Uterus (tissue), 4 donors: ENCODE results near the gene SMIM41. TPM values are rescaled to one million over a fixed set of nuclear protein-coding genes. Genes with fewer than 3 reads are reported as not detected.
A peak's percentile ranks its signal among the peaks of the same experiment; 100 is the strongest.

Source experiments
- DNase-seq, 2 donors: peaks; one replicate each; pipeline ENCODE4 v3.0.0-alpha.2; 2019 to 2020
- H3K27ac ChIP-seq, 2 donors: fragments of 200-600 bp; sonication (generic); 1 replicate in 1 of 2; 2 replicates in 1 of 2; pipeline ENCODE4 v1.5.1; 2016 to 2018
- H3K27me3 ChIP-seq, 2 donors: fragments of 200-600 bp; sonication (generic); one replicate each; pipeline ENCODE4 v1.5.1; 2018 to 2019; ENCODE audit warnings: control low read depth in 1 of 2
- H3K36me3 ChIP-seq, 2 donors: fragments of 200-600 bp; sonication (generic); one replicate each; pipeline ENCODE4 v1.5.1; 2019; ENCODE audit warnings: control low read depth in 1 of 2
- H3K4me1 ChIP-seq, 2 donors: fragments of 200-600 bp; sonication (generic); one replicate each; pipeline ENCODE4 v1.5.1; 2018 to 2019; ENCODE audit warnings: control low read depth in 1 of 2
- H3K4me3 ChIP-seq, 2 donors: fragments of 200-600 bp; sonication (generic); 1 replicate in 1 of 2; 2 replicates in 1 of 2; pipeline ENCODE4 v1.5.1; 2018 to 2019; ENCODE audit warnings: mild to moderate bottlenecking in 1 of 2
- H3K9me3 ChIP-seq, 2 donors: fragments of 200-600 bp; sonication (generic); one replicate each; pipeline ENCODE4 v1.5.1; 2019; ENCODE audit warnings: control low read depth in 1 of 2
- CTCF ChIP-seq, 4 experiments: fragments of 200-600 bp in 2 of 4; fragments of 450-650 bp in 2 of 4; sonication (generic) in 2 of 4; IDR thresholded peaks; one replicate each; pipeline ENCODE4 v1.5.1; 2016 to 2019; ENCODE audit warnings: antibody characterized with exemption in 4 of 4, mild to moderate bottlenecking in 2 of 4, moderate library complexity in 1 of 4
- POLR2A ChIP-seq, 2 donors: fragments of 450-650 bp; IDR thresholded peaks; one replicate each; pipeline ENCODE4 v1.6.1; 2016; ENCODE audit warnings: antibody characterized with exemption in 2 of 2, mild to moderate bottlenecking in 1 of 2, moderate library complexity in 1 of 2
- intact Hi-C: fragments of 100-400 bp; cut with DNase I; formaldehyde crosslinking; loops from one replicate; pipeline ENCODE4 v1.15.1; 2023; ENCODE audit warnings: low total_unique reads
- total RNA-seq, 4 donors: library from RNA; depleted of rRNA in 3 of 4; stranded (reverse); fragments of >200 nt in 3 of 4; gene quantifications; one replicate each; pipeline versions ENCODE4 v1.1.0 to v1.2.4, GENCODE V29; 2014 to 2023
- donor health status: DM: yes; HTN: yes; CAD: no.

Gene SMIM41
- total RNA-seq, 4 donors from 2014 or later: not detected

- H3K36me3 ChIP-seq: no peaks in the 10 kb centered on the region
- intact Hi-C loops: no loop called here
- no peaks in the 10 kb centered on the region for H3K4me1 ChIP-seq
- DNase-seq: peak in 1 of 2 donors; percentile 49
- no peak overlapping the region for H3K4me3 ChIP-seq
- no peaks in the 10 kb centered on the region for H3K27me3 ChIP-seq
- peak overlapping the region; percentile 59 to 63 for H3K27ac ChIP-seq
- TF ChIP-seq CTCF (IDR thresholded peaks at IDR 0.05) (no peak), POLR2A (IDR thresholded peaks at IDR 0.05) (no peak)
- no peaks in the 10 kb centered on the region for H3K9me3 ChIP-seq
These were observed 47.4 kb downstream of the SMIM41 start for GRCh38 chr12:52126605-52127578.

GRCh38 chr12:52127683-52128450, 48.4 kb downstream of the SMIM41 start:
- Histone ChIP-seq H3K27me3 (no peaks in the 10 kb centered on the region), H3K27ac (peak overlapping the region; percentile 33 to 41), H3K36me3 (no peaks in the 10 kb centered on the region), H3K9me3 (no peaks in the 10 kb centered on the region), H3K4me3 (no peak overlapping the region), H3K4me1 (no peaks in the 10 kb centered on the region)
- DNase-seq: no peak
- intact Hi-C loops: no loop called here
- no peak for TF ChIP-seq POLR2A (IDR thresholded peaks at IDR 0.05)
- no peak for TF ChIP-seq CTCF (IDR thresholded peaks at IDR 0.05)

GRCh38 chr12:52130711-52131110, 51.2 kb downstream of the SMIM41 start:
- H3K4me3 ChIP-seq: no peak overlapping the region

GRCh38 chr12:52132754-52133161, 53.3 kb downstream of the SMIM41 start:
- TF ChIP-seq CTCF (IDR thresholded peaks at IDR 0.05) (no peak), POLR2A (IDR thresholded peaks at IDR 0.05) (no peak)
- intact Hi-C loops: no loop called here
- no peak for DNase-seq
- Histone ChIP-seq H3K4me1 (no peaks in the 10 kb centered on the region), H3K27ac (no peak overlapping the region), H3K36me3 (no peaks in the 10 kb centered on the region), H3K27me3 (no peaks in the 10 kb centered on the region), H3K9me3 (no peaks in the 10 kb centered on the region), H3K4me3 (no peak overlapping the region)

More at GRCh38 chr12:52130711-52131110, 51.2 kb downstream of the SMIM41 start:
- Histone ChIP-seq H3K36me3 (no peaks in the 10 kb centered on the region), H3K9me3 (no peaks in the 10 kb centered on the region), H3K4me1 (no peaks in the 10 kb centered on the region), H3K27ac (no peak overlapping the region), H3K27me3 (no peaks in the 10 kb centered on the region)
- TF ChIP-seq CTCF (IDR thresholded peaks at IDR 0.05) (no peak), POLR2A (IDR thresholded peaks at IDR 0.05) (no peak)
- intact Hi-C loops: no loop called here
- no peak for DNase-seq

DNA sequence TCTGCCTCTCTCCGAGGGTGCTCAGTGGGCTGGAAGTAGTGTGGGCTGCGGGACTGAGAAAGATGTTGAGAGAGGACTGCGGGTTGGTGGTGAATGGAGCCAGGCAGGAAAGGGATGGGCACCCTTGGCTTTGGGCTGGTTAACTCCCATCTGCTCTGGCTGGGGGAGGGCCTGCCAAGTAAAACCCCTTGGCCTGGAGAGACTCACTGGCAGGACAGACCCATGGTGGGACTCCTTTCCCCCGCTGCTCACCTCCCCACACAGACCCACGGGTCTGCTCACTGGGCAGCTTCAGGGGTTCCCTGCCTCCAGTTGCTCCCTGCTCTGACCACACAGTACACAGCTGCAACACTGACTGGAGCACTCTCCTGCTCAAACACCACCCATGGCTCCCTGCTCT, 58.2 kb downstream of the SMIM41 start:
- intact Hi-C loops: no loop called here
- Histone ChIP-seq H3K9me3 (no peaks in the 10 kb centered on the region), H3K4me3 (no peak overlapping the region), H3K27me3 (no peaks in the 10 kb centered on the region), H3K4me1 (no peaks in the 10 kb centered on the region), H3K36me3 (no peaks in the 10 kb centered on the region), H3K27ac (no peak overlapping the region)
- DNase-seq: no peak
- TF ChIP-seq CTCF (IDR thresholded peaks at IDR 0.05): no peak
- no peak for TF ChIP-seq POLR2A (IDR thresholded peaks at IDR 0.05)
